Endothelial cell of umbilical vein (primary cell): ENCODE measurements around the gene WBP1L.
A peak's percentile ranks its signal among the peaks of the same experiment; 100 is the strongest.

Experiments used
- EZH2 ChIP-seq: IDR thresholded peaks from 2 replicates; pipeline ENCODE4 v1.6.1; 2012; ENCODE audit warnings: borderline replicate concordance, low read depth, mild to moderate bottlenecking, moderate library complexity, low read length, inconsistent platforms; ENCODE audit not compliant: severe bottlenecking
- GATA2 ChIP-seq: IDR thresholded peaks from 2 replicates; pipeline ENCODE4 v1.7.0; 2011; ENCODE audit warnings: low read depth, mild to moderate bottlenecking, moderate library complexity, mixed read lengths, low read length; ENCODE audit not compliant: insufficient read length, insufficient read depth
- JUN ChIP-seq: IDR thresholded peaks from 2 replicates; pipeline ENCODE4 v1.6.1; 2011; ENCODE audit warnings: borderline replicate concordance, low read depth; ENCODE audit not compliant: insufficient read length, insufficient read depth
- POLR2A ChIP-seq: IDR thresholded peaks from 2 replicates; pipeline ENCODE4 v1.6.1; 2012; ENCODE audit warnings: low read depth, mild to moderate bottlenecking, control low read depth, low read length
- POLR2AphosphoS5 ChIP-seq: IDR thresholded peaks from 2 replicates; pipeline ENCODE4 v1.6.1; 2012; ENCODE audit warnings: low read depth, mild to moderate bottlenecking, control low read depth, low read length, moderate library complexity; ENCODE audit not compliant: insufficient read depth
- TF ChIP-seq, protein P1 (sequence below), 2 donors: IDR thresholded peaks; 1 replicate in 1 of 2; 2 replicates in 1 of 2; pipeline ENCODE4 v1.5.1; 2011; ENCODE audit warnings: low read length in 2 of 2, mild to moderate bottlenecking in 2 of 2, moderate library complexity in 2 of 2, control low read depth in 1 of 2, inconsistent platforms in 1 of 2, low read depth in 1 of 2; ENCODE audit not compliant: insufficient read depth in 1 of 2; ENCODE audit errors: extremely low read depth in 1 of 2

DNA sequence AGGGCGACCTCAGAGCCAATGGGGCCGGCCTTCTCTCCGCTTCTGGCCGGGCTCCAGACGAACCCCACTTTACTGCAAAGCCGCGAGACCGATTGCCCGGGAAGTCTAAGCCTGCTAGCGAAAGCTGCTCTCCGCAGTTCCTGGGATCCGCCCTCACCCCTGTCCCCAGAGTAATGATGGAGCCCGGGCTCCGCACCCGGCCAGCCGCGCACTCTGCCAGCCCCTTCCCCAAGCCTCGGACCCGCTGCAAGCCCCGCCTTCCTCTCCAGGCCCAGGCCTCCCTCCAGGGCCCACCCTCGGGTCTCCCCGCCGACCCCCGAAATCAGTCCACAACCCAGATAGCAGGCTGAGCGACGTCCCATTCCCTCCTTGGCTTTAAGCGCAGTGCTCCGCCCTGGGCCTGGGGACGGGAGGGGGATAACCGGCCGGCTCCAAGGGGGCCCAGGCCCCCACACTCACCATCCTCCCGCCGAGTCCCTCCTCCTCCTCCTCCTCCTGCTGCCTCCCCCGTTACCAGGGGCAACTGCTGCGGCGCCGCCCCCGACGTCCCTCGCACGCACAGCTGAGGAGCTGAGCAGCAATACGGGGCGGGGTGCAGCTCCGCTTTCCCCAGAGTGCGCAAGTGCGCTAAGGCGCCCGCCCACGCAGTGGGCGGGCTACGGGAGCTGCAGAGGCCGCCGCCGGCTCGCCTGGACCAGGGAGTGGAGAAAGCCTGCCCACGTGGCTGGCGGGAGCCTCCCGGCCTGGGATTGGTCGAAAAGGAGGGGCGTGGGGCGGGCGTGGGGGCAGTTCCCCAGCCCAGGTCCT is 29.7 kb upstream of the WBP1L start, which contains the start of gene ARL3:
- TF ChIP-seq, protein P1, sequence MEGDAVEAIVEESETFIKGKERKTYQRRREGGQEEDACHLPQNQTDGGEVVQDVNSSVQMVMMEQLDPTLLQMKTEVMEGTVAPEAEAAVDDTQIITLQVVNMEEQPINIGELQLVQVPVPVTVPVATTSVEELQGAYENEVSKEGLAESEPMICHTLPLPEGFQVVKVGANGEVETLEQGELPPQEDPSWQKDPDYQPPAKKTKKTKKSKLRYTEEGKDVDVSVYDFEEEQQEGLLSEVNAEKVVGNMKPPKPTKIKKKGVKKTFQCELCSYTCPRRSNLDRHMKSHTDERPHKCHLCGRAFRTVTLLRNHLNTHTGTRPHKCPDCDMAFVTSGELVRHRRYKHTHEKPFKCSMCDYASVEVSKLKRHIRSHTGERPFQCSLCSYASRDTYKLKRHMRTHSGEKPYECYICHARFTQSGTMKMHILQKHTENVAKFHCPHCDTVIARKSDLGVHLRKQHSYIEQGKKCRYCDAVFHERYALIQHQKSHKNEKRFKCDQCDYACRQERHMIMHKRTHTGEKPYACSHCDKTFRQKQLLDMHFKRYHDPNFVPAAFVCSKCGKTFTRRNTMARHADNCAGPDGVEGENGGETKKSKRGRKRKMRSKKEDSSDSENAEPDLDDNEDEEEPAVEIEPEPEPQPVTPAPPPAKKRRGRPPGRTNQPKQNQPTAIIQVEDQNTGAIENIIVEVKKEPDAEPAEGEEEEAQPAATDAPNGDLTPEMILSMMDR (IDR thresholded peaks at IDR 0.05; ENCODE audit: extremely low read depth in 1 of 2, insufficient read depth in 1 of 2, low read depth in 1 of 2, low read length in 2 of 2), result peak; percentile 39 to 78
- TF ChIP-seq EZH2 (no peak), JUN (no peak), POLR2A (peak; percentile 76), POLR2AphosphoS5 (peak; percentile 37), GATA2 (no peak)
